Stimulated activated CD4-positive, alpha-beta T cell treated with anti-CD3 and anti-CD28 coated beads, TNF-alpha, amount 100 ng/mL, for 24 hours (primary cell): ENCODE data around the gene MUC13.
"Not testable (repeated sequence)": the region's sequence is repeated elsewhere in the genome, so short reads cannot be mapped to it uniquely, and the experiment has no call there.

Experiments used
- DNase-seq, 3 experiments: peaks; one replicate each; pipeline ENCODE4 v3.0.0-alpha.2; 2020; ENCODE audit warnings: low read depth in 3 of 3

Gene MUC13

GRCh38 chr3:124934577-124934976, at the start of gene MUC13:
MUC13 (minus strand) TSS chr3:124934751; CDS start chr3:124934712, 39 bp downstream.
- DNase-seq = no peak

GRCh38 chr3:124982855-124983254, 48.3 kb upstream of the MUC13 start:
- DNase-seq = no peak

- no peak for DNase-seq
These were observed 46.9 kb upstream of the MUC13 start for GRCh38 chr3:124981472-124981871.

- DNase-seq = no peak
These were observed 44.1 kb upstream of the MUC13 start for GRCh38 chr3:124978627-124979026.

GRCh38 chr3:124976383-124976782, 41.8 kb upstream of the MUC13 start:
- DNase-seq = no peak

GRCh38 chr3:124974691-124975090, 40.1 kb upstream of the MUC13 start:
- no peak for DNase-seq

- DNase-seq = no peak
These were observed 38.7 kb upstream of the MUC13 start for GRCh38 chr3:124973290-124973689.

GRCh38 chr3:124972457-124972856, 37.9 kb upstream of the MUC13 start:
- DNase-seq = no peak

- DNase-seq = no peak
These were observed 35.6 kb upstream of the MUC13 start for GRCh38 chr3:124969963-124970722.

GRCh38 chr3:124969190-124969589, 34.6 kb upstream of the MUC13 start:
- no peak for DNase-seq

- no peak for DNase-seq
These were observed 33.4 kb upstream of the MUC13 start for GRCh38 chr3:124967964-124968363.

GRCh38 chr3:124966521-124967445, 32.2 kb upstream of the MUC13 start:
- DNase-seq = no peak

- no peak for DNase-seq
These were observed 30.9 kb upstream of the MUC13 start for GRCh38 chr3:124965413-124965812.

- DNase-seq = no peak
These were observed 29.8 kb upstream of the MUC13 start for GRCh38 chr3:124964387-124964786.

GRCh38 chr3:124963755-124964154, 29.2 kb upstream of the MUC13 start:
- no peak for DNase-seq

- DNase-seq = no peak
These were observed 27.9 kb upstream of the MUC13 start for GRCh38 chr3:124962403-124962940.

GRCh38 chr3:124960698-124961097, 26.1 kb upstream of the MUC13 start:
- no peak for DNase-seq

GRCh38 chr3:124960105-124960504, 25.6 kb upstream of the MUC13 start:
- no peak for DNase-seq

GRCh38 chr3:124957951-124958350, 23.4 kb upstream of the MUC13 start:
- DNase-seq = not testable (repeated sequence)

GRCh38 chr3:124952282-124952855, 17.8 kb upstream of the MUC13 start:
- DNase-seq = no peak

- no peak for DNase-seq
These were observed 17.1 kb upstream of the MUC13 start for GRCh38 chr3:124951511-124952281.
